Esophagus (tissue), 2 donors: ENCODE results near the gene NMNAT3. TPM values are rescaled to one million over a fixed set of nuclear protein-coding genes. Genes with fewer than 3 reads are reported as not detected.
A peak's percentile ranks its signal among the peaks of the same experiment; 100 is the strongest.
"Not testable (repeated sequence)": the region's sequence is repeated elsewhere in the genome, so short reads cannot be mapped to it uniquely, and the experiment has no call there.

Source experiments
- H3K27ac ChIP-seq, 2 donors: one replicate each; pipeline ENCODE4 v1.5.1; 2013; ENCODE audit warnings: low read depth in 2 of 2, mild to moderate bottlenecking in 2 of 2, inconsistent platforms in 1 of 2, low read length in 1 of 2, moderate library complexity in 1 of 2
- H3K27me3 ChIP-seq, 2 donors: one replicate each; pipeline ENCODE4 v1.6.1; 2013; ENCODE audit warnings: low read length in 2 of 2, control low read depth in 1 of 2, mild to moderate bottlenecking in 1 of 2; ENCODE audit not compliant: insufficient read depth in 2 of 2, control insufficient read depth in 1 of 2
- H3K36me3 ChIP-seq, 2 donors: one replicate each; pipeline ENCODE4 v1.6.1; 2013; ENCODE audit warnings: low read length in 1 of 2; ENCODE audit not compliant: control insufficient read depth in 2 of 2, insufficient read depth in 2 of 2
- H3K4me1 ChIP-seq, 2 donors: one replicate each; pipeline ENCODE4 v1.6.1; 2013; ENCODE audit warnings: low read length in 1 of 2; ENCODE audit not compliant: control insufficient read depth in 2 of 2, insufficient read depth in 2 of 2
- H3K4me3 ChIP-seq, 2 donors: one replicate each; pipeline ENCODE4 v1.5.1; 2013; ENCODE audit warnings: low read length in 2 of 2, mild to moderate bottlenecking in 2 of 2, low read depth in 1 of 2, moderate library complexity in 1 of 2
- H3K9me3 ChIP-seq, 2 donors: one replicate each; pipeline ENCODE4 v1.6.1; 2013; ENCODE audit warnings: mild to moderate bottlenecking in 2 of 2, low read depth in 1 of 2, low read length in 1 of 2, moderate library complexity in 1 of 2; ENCODE audit not compliant: control insufficient read depth in 2 of 2, insufficient read depth in 1 of 2
- WGBS, 2 donors: extraction: QIAGEN DNeasy Blood & Tissue Kit; methylation state at CpG; one replicate each; pipeline ENCODE4 v1.1.7; 2013; 5-methylcytosine and 5-hydroxymethylcytosine counted together
- polyA plus RNA-seq, 2 donors: library from polyadenylated mRNA; stranded (reverse); fragments of 200-250 nt; gene quantifications; one replicate each; pipeline ENCODE4 v1.2.3, GENCODE V29; 2013
- donor health status: healthy with polysubstance abuse.
- donor health status: Bipolar disorder and iron deficiency.

The NMNAT3 gene
- polyA plus RNA-seq, 2 donors, result 2.1 to 4.6 TPM

DNA sequence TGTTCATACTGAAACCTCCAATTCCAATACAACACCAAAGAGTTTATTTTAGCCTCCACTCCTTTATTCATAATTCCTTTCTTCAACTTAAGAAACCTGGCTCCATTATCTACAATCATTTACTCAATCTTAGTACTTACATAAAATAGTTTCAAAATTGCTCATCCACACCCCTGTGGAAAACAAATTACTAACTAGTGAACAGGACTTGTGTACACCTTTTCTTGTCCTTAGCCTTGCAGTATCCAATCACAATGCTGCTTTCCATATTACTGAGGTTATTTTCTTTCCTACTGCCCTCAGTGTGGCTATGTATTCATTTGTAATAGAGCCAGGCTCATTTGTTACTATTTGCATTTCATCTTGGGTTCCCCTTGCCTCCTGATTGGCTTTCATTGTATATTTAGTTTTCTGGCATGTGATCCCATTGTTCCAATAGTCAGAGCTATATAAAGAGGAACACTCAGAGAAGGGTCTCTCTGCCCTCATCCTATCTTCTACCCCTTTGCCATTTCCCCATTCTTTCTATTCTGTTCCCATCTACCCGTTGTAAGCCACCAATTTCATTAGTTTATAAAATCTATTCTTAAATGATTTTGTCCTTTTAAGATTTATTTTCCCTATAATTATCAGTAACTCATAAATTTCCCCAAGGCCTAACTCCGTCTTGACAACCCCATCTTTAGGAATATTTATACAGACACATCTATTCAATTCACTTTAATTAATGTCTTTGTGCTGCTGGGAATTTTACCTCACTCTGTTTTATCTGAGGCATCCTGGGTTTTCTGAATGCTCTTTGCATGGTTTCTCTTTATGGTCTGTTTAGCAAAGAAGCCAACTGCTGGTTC, 70.3 kb downstream of the NMNAT3 start:
- Histone ChIP-seq H3K27ac (no peak overlapping the region), H3K36me3 (no peaks in the 10 kb centered on the region), H3K27me3 (no peaks in the 10 kb centered on the region), H3K9me3 (no peaks in the 10 kb centered on the region), H3K4me1 (no peaks in the 10 kb centered on the region), H3K4me3 (no peak overlapping the region)
- 93% methylated on average over 2 of the region's 2 CpGs for WGBS, 2 donors

DNA sequence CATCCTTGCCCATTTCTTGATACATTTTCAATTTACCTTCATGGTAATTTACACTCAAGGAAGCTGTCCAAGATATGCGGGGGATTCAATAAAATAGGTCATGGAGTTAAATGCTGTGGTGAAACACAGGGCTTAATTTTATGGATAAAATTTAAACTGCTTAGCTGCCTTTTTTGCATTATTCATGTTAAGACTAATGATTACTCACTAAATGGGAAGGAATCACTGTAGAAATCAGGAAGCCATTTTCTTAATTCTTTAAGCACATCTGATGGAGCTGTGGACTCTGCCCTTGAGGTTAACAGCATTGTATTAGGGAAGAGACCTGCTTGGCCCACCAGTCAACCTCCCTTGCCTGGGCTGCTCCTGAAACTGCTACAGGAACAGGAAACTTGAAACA, 75.8 kb downstream of the NMNAT3 start:
- WGBS, 2 donors, result 62 to 77% methylated on average over 1 of the region's 1 CpG
- Histone ChIP-seq H3K4me3 (no peak overlapping the region), H3K36me3 (no peaks in the 10 kb centered on the region), H3K27ac (peak overlapping the region in 1 of 2 donors; percentile 19), H3K9me3 (no peaks in the 10 kb centered on the region), H3K27me3 (no peaks in the 10 kb centered on the region), H3K4me1 (no peaks in the 10 kb centered on the region)

DNA sequence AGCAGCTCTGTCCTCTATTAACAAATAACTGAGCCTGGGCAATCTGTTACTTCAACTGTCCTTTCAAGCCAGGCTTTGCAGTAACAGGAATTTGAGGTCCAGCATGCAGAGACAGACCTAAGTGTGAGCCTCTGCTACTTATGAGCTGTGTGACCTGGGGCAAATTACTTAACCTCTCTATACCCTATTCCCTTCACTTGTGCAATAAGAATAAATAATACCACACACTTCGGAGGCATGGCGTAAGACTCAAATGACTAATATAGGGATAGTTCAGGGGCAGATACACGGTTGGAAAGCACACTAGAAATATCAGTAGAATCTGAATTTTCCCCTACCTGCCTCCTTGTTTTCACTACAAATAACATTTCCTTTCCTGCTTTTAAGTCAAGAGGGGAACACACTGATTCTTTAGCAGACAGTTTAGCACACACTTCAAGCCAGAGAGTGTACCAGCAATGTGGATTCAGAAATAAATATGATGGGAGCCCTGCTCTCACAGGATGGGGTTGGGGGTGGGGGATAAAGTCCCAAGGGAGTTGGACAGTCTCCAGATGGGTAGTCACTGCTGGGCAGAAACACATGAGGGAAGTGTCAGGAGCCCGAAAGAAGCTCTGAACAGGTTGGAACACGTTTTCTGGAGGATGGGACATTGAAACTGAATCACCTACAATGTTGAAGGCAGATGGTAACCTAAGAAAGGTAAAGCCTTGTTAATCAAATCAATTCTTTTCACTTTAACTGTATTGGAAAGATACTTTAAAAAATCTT, 76.4 kb downstream of the NMNAT3 start:
- WGBS, 2 donors, result 50 to 62% methylated on average over 5 of the region's 5 CpGs
- no peaks in the 10 kb centered on the region for H3K36me3 ChIP-seq
- H3K4me1 ChIP-seq, result no peaks in the 10 kb centered on the region
- peak overlapping the region; percentile 5 to 67 for H3K27ac ChIP-seq
- H3K27me3 ChIP-seq, result no peaks in the 10 kb centered on the region
- no peaks in the 10 kb centered on the region for H3K9me3 ChIP-seq
- no peak overlapping the region for H3K4me3 ChIP-seq

DNA sequence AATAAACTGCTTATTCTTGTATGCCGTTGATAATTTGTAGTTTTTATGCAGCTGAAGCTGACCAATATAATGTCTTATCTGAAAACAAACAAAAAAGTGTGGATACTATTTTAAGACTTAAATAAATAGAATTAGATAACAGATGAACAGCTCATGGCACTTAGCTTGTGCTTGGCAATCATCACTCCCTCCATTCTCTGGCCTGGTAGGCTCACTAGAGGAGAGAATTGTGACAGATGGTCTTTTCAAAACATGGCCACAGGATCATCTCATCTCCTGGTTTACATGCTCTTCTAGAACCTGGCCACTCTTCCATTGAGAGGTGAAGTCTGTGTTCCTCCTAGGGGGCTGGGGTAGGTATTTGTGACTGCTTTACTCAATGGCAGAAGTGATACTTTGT, 79.8 kb downstream of the NMNAT3 start:
- no peaks in the 10 kb centered on the region for H3K4me1 ChIP-seq
- no peak overlapping the region for H3K4me3 ChIP-seq
- no peaks in the 10 kb centered on the region for H3K9me3 ChIP-seq
- no peak overlapping the region for H3K27ac ChIP-seq
- no peaks in the 10 kb centered on the region for H3K36me3 ChIP-seq
- 58 to 66% methylated on average over 1 of the region's 1 CpG for WGBS, 2 donors
- H3K27me3 ChIP-seq, result no peaks in the 10 kb centered on the region

DNA sequence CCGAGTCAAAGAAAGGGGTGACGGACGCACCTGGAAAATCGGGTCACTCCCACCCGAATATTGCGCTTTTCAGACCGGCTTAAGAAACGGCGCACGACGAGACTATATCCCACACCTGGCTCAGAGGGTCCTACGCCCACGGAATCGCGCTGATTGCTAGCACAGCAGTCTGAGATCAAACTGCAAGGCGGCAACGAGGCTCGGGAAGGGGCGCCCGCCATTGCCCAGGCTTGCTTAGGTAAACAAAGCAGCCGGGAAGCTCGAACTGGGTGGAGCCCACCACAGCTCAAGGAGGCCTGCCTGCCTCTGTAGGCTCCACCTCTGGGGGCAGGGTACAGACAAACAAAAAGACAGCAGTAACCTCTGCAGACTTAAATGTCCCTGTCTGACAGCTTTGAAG, 86.6 kb downstream of the NMNAT3 start:
- H3K9me3 ChIP-seq, H3K36me3 ChIP-seq, H3K27ac ChIP-seq, H3K4me1 ChIP-seq, H3K27me3 ChIP-seq, H3K4me3 ChIP-seq: not testable (repeated sequence)
- 75 to 77% methylated on average over 13 to 19 of the region's 22 CpGs for WGBS, 2 donors

DNA sequence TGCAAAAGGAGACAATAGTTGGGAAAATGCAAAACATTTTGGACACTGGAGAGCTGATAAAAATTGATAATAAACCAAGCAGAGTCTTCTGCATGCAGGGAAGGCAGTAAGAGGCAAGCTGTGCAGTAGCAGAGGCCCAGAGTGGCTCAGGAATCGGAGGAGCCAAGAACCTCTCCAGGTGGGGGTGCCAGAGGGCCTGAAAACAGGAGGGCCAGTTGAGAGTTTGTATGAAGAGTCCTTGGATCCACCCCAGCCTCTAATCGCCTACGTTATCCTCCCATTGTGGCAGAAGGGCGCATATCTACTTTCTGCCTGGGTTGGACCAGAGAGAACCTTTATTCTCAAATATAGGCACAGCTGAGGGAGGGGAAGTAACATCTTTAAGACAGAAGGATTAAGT, 89.3 kb downstream of the NMNAT3 start:
- Histone ChIP-seq H3K27me3 (no peaks in the 10 kb centered on the region), H3K27ac (no peak overlapping the region), H3K4me3 (no peak overlapping the region), H3K36me3 (no peaks in the 10 kb centered on the region), H3K4me1 (no peaks in the 10 kb centered on the region), H3K9me3 (no peaks in the 10 kb centered on the region)
- 85 to 88% methylated on average over 4 of the region's 4 CpGs for WGBS, 2 donors

DNA sequence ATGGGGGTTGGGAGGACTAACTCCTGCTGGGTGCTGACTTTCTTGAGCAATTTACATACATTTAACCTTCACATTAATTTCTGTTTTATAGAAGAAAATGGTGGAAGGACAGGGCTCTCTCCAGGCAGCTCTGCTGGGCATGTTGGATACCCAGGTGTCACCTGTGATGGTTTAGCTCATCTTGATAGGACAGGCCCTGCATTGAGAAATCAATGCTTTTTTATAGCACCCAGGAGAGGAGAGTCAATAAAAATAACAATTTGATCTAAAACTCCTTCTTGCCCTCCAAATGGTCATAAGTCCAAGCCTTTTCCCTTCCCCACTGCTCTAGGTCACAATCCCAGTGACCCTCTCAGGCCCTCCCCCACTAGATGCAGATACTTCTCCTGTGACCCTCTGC, 90.0 kb downstream of the NMNAT3 start:
- no peaks in the 10 kb centered on the region for H3K27me3 ChIP-seq

DNA sequence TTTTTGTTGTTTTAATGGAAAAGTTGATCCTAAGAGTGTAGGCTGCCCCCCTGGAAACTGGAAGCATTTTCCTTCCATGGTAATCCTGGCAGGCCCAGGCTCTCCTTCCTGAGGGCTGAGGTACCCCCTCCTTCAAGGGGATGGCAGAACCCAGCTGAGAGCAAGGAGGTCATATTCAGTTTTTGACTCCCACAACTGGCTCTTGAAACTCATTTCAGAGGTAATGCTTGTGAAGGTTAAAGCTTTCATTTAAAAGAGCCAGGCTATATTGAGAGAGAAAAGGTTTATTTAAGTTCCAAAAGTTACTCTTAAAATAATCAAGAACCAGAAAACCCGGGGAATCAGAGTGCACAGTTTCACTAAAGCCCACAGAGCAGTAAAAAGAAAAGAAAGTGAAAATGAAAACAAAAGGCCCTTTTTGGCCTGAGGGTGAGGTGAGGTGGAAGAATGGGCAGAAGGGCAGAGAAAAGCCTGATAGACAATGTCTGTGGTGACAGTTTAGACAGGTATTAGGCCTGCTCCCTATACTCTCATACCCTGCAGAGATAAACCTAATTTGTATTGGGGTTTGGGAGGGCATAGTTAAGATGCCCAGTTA, 91.3 kb downstream of the NMNAT3 start:
- Histone ChIP-seq H3K4me3 (no peak overlapping the region), H3K36me3 (no peaks in the 10 kb centered on the region), H3K27me3 (no peaks in the 10 kb centered on the region), H3K4me1 (no peaks in the 10 kb centered on the region), H3K9me3 (no peaks in the 10 kb centered on the region), H3K27ac (no peak overlapping the region)
- 43 to 45% methylated on average over 1 of the region's 1 CpG for WGBS, 2 donors

More for the DNA sequence above, 90.0 kb downstream of the NMNAT3 start:
- Histone ChIP-seq H3K4me3 (no peak overlapping the region), H3K27ac (no peak overlapping the region), H3K4me1 (no peaks in the 10 kb centered on the region), H3K9me3 (no peaks in the 10 kb centered on the region), H3K36me3 (no peaks in the 10 kb centered on the region)

DNA sequence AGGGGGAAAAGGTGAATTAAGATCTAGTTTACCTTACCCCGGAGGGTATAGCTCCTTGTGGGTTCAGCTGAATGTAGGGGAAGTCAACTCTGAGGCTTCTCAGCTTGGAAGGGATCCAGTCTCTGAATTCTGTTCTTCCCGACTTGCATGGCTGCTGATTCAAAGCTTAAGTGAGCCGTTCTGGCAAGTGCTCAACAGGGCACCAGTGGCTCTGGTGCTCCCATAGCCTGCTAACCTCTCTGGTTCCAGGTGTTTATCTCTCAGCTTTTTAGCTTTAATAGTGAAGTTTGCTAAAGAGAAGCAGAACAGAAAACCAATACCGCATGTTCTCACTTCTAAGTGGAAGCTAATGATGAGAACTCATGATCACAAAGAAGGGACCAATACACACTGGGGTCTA, 92.0 kb downstream of the NMNAT3 start:
- WGBS, 2 donors, result 50 to 65% methylated on average over 4 of the region's 4 CpGs
- no peaks in the 10 kb centered on the region for H3K36me3 ChIP-seq
- no peaks in the 10 kb centered on the region for H3K9me3 ChIP-seq
- no peak overlapping the region for H3K4me3 ChIP-seq
- no peaks in the 10 kb centered on the region for H3K27me3 ChIP-seq
- no peaks in the 10 kb centered on the region for H3K4me1 ChIP-seq
- H3K27ac ChIP-seq, result no peak overlapping the region
